ENCODE data around the gene STARD4. TPM values are rescaled to one million over a fixed set of nuclear protein-coding genes. Genes with fewer than 3 reads are reported as not detected.

Gene STARD4
- total RNA-seq, 2 donors from 2014 or later = 18.8 to 50.1 TPM

DNA sequence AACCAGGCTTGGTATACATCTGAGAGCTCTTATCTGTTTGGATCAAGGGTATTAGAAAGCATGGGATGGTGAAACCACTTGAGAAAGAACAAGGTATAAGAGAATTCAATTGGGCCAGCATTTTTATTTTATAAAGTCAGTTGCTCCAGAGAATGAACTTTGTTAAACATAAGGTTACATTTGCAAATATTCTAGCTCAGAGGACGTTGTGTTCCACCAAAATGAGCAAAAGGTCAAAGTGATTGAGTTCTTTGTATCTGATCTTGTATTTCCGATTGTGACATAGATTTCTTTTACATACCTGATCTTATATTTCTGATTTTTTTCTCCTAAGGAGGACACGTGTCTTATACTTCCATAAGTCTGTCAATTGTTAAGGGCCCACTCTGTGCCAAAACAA lies 8.6 kb upstream of the STARD4 start:
- ATAC-seq (ENCODE audit: insufficient number of reproducible peaks, low FRiP score, low read depth) (no peak), DNase-seq (ENCODE audit: low spot score) (no peak)
- Histone ChIP-seq H3K27me3 (replicated peaks; ENCODE audit: insufficient read depth) (no peaks in the 10 kb centered on the region), H3K4me3 (no peak overlapping the region), H3K27ac (no peak overlapping the region), H3K36me3 (no peaks in the 10 kb centered on the region), H3K4me1 (ENCODE audit: control insufficient read depth in 1 of 2, low read depth in 2 of 2) (no peaks in the 10 kb centered on the region), H3K9me3 (no peaks in the 10 kb centered on the region)
- TF ChIP-seq, protein P1, sequence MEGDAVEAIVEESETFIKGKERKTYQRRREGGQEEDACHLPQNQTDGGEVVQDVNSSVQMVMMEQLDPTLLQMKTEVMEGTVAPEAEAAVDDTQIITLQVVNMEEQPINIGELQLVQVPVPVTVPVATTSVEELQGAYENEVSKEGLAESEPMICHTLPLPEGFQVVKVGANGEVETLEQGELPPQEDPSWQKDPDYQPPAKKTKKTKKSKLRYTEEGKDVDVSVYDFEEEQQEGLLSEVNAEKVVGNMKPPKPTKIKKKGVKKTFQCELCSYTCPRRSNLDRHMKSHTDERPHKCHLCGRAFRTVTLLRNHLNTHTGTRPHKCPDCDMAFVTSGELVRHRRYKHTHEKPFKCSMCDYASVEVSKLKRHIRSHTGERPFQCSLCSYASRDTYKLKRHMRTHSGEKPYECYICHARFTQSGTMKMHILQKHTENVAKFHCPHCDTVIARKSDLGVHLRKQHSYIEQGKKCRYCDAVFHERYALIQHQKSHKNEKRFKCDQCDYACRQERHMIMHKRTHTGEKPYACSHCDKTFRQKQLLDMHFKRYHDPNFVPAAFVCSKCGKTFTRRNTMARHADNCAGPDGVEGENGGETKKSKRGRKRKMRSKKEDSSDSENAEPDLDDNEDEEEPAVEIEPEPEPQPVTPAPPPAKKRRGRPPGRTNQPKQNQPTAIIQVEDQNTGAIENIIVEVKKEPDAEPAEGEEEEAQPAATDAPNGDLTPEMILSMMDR (IDR thresholded peaks at IDR 0.05) = no peak

DNA sequence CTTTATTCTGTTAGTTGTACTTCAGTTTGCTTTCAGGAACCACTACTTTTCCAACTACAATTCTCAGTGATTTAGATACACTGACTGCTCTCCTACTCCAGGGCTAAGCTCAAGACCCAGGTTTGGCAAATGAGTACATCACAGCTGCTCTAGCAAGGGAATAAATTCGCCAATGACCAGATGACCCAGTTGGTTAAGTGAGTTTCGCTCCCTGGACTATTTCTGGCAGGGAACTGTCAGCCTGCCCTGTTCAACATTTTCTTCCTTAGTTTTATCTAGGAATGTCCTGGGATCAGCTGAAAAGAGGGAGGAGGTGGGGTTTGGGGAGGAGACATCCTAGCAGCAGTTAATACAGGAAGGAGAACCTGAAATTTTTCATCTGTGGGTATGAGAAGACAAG lies 6.4 kb upstream of the STARD4 start:
- ATAC-seq (ENCODE audit: insufficient number of reproducible peaks, low FRiP score, low read depth) (no peak), DNase-seq (ENCODE audit: low spot score) (no peak)
- Histone ChIP-seq H3K36me3 (no peaks in the 10 kb centered on the region), H3K4me1 (ENCODE audit: control insufficient read depth in 1 of 2, low read depth in 2 of 2) (peaks cover 0 to 7% of the 10 kb centered on the region in 2 donors), H3K27me3 (replicated peaks; ENCODE audit: insufficient read depth) (no peaks in the 10 kb centered on the region), H3K4me3 (no peak overlapping the region), H3K27ac (no peak overlapping the region), H3K9me3 (no peaks in the 10 kb centered on the region)
- TF ChIP-seq, protein P1 (IDR thresholded peaks at IDR 0.05) = no peak

GRCh38 chr5:111517853-111518501 lies 5.6 kb upstream of the STARD4 start:
- Histone ChIP-seq H3K27ac (no peak overlapping the region), H3K4me3 (no peak overlapping the region), H3K4me1 (ENCODE audit: control insufficient read depth in 1 of 2, low read depth in 2 of 2) (peaks cover 0 to 15% of the 10 kb centered on the region in 2 donors), H3K27me3 (replicated peaks; ENCODE audit: insufficient read depth) (no peaks in the 10 kb centered on the region), H3K9me3 (no peaks in the 10 kb centered on the region), H3K36me3 (no peaks in the 10 kb centered on the region)
- no peak for DNase-seq (ENCODE audit: low spot score)
- TF ChIP-seq, protein P1 (IDR thresholded peaks at IDR 0.05) = no peak
- ATAC-seq (ENCODE audit: insufficient number of reproducible peaks, low FRiP score, low read depth) = no peak

- no peaks in the 10 kb centered on the region for H3K36me3 ChIP-seq
- H3K27me3 ChIP-seq (replicated peaks; ENCODE audit: insufficient read depth) = no peaks in the 10 kb centered on the region
- peak overlapping the region in 1 of 2 donors; percentile 90 for H3K27ac ChIP-seq
- TF ChIP-seq, protein P1 (IDR thresholded peaks at IDR 0.05) = no peak
- H3K4me1 ChIP-seq (ENCODE audit: control insufficient read depth in 1 of 2, low read depth in 2 of 2) = peaks cover 6 to 41% of the 10 kb centered on the region in 2 donors
- no peaks in the 10 kb centered on the region for H3K9me3 ChIP-seq
- DNase-seq (ENCODE audit: low spot score) = no peak
- H3K4me3 ChIP-seq = no peak overlapping the region
- no peak for ATAC-seq (ENCODE audit: insufficient number of reproducible peaks, low FRiP score, low read depth)
Measured at GRCh38 chr5:111514087-111514486, 1.8 kb upstream of the STARD4 start.

GRCh38 chr5:111513131-111513520 lies 791 bp upstream of the STARD4 start:
- peak overlapping the region; percentile 90 to 91 for H3K27ac ChIP-seq
- ATAC-seq (ENCODE audit: insufficient number of reproducible peaks, low FRiP score, low read depth) = no peak
- no peaks in the 10 kb centered on the region for H3K9me3 ChIP-seq
- peak overlapping the region; percentile 95 for H3K4me3 ChIP-seq
- no peaks in the 10 kb centered on the region for H3K36me3 ChIP-seq
- H3K4me1 ChIP-seq (ENCODE audit: control insufficient read depth in 1 of 2, low read depth in 2 of 2) = peaks cover 6 to 41% of the 10 kb centered on the region in 2 donors
- no peaks in the 10 kb centered on the region for H3K27me3 ChIP-seq (replicated peaks; ENCODE audit: insufficient read depth)
- no peak for DNase-seq (ENCODE audit: low spot score)
- TF ChIP-seq, protein P1 (IDR thresholded peaks at IDR 0.05) = no peak

All from thoracic aorta (tissue), 2 donors.